Activated T-cell treated with anti-CD3 and anti-CD28 coated beads for 1 hour (primary cell): ENCODE data around the gene NFS1.
"Not testable (repeated sequence)": the region's sequence is repeated elsewhere in the genome, so short reads cannot be mapped to it uniquely, and the experiment has no call there.

ENCODE experiments used
- DNase-seq: peaks from one replicate; pipeline ENCODE4 v3.0.0-alpha.2; 2020; ENCODE audit warnings: low read depth

The NFS1 gene

DNA sequence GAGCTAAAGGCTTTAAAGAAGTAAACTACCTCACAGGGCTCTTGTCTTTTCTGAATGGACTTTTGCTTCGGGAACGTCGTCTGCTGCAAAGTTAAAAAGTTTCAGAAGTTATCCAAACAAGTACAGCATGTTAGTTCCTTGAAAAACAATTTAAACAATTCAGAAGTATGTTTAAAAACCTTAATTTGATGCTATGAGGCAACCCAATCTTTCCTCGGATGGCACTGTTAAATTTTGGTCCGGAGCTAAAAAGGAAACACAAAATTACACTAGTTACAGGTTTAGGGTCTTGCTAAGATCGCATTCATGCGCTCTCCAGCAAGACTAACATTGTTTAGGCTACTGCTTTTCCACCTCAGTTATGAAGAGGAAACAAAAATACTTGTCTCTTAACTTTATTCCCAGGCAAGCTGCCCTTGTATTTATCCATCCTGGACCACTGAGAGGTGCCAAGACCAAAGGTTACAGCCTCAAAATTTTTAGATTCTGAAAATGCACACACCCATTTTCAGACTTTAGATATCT lies 30.2 kb upstream of the NFS1 start:
- no peak for DNase-seq

- no peak for DNase-seq
Measured at GRCh38 chr20:35726842-35727711, 27.9 kb upstream of the NFS1 start.

GRCh38 chr20:35724321-35725230 lies 25.4 kb upstream of the NFS1 start:
- DNase-seq, result no peak

DNA sequence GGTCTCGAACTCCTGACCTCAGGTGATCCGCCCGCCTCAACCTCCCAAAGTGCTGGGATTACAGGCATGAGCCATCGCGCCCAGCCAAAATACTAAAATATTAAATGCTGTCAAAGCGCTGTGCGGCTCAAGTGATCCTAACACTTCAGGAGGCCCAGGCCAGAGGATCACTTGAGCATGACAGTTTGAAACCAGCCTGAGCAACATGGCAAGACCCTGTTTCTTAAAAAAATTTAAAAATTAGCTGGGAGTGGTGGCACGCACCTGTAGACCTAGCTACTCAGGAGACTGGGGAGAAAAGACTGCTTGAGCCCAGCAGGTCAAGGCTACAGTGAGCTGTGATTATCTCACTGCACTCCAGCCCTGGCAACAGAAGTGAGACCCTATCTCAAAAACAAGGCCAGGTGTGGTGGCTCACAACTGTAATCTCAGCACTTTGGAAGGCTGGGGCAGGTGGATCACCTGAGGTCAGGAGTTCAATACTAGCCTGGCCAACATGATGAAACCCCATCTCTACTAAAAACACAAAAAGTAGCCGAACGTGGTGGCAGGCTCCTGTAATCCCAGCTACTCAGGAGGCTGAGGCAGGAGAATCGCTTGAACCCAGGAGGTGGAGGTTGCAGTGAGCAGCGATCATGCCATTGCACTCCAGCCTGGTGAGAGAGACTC lies 24.6 kb upstream of the NFS1 start:
- not testable (repeated sequence) for DNase-seq

GRCh38 chr20:35723275-35723639 lies 24.1 kb upstream of the NFS1 start:
- not testable (repeated sequence) for DNase-seq

GRCh38 chr20:35721621-35722020 lies 22.5 kb upstream of the NFS1 start:
- DNase-seq, result no peak

DNA sequence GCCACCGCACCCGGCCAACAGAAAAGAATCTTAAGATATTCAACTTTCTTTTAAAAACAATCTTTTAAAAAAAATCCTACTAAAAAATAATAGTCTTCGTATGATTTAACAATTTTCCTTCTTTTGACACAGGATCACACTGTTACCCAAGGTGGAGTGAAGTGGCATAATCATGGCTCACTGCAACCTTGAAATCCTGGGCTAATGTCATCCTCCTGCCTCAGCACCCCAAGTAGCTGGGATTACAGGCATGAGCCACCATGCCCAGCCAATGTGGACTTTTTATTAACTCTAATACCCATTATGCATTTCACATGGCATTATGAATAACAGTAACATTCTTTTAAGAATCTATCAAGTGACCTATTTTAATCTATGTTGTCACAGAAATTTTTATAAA lies 22.1 kb upstream of the NFS1 start:
- no peak for DNase-seq

GRCh38 chr20:35720165-35721123 lies 21.3 kb upstream of the NFS1 start:
- no peak for DNase-seq

DNA sequence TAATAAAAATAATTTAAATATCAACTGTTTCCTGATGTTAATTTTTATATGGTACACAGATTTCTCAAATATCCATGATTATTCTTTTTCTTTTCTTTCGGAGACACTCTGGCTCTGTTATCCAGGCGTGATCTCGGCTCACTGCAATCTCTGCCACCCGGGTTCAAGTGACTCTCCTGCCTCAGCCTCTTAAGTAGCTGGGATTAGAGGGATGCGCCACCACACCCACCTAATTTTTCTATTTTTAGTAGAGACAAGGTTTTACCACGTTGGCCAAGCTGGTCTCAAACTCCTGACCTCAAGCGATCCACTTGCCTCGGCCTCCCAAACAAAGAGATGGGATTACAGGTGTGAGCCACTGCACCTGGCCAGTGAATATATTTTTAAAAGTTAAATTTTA lies 20.6 kb upstream of the NFS1 start:
- DNase-seq, result no peak

DNA sequence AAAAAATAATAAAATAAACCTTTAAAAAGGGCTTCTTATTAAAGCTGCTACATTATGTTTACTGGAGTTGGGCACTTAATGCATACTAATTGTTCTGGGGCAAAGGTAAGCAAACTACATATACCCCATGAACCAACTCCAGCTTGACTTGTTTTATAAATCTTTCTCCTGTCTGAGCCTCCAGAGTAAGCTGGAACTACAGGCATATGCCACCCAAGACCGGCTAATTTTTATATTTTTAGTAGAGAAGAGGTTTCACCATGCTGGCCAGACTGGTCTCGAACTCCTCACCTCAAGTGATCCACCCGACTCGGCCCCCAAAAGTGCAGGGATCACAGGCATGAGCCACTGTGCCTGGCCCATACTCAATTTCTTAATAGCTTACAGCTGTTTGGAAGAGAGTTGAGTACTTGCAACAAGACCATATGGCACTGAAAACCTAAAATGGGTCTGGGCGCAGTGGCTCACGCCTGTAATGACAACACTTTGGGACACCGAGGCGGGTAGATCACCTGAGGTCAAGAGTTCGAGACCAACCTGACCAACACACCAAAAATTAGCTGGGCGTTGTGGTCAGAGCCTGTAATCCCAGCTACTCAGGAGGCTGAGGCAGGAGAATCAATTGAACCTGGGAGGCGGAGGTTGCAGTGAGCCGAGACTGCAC lies 20.0 kb upstream of the NFS1 start:
- no peak for DNase-seq

DNA sequence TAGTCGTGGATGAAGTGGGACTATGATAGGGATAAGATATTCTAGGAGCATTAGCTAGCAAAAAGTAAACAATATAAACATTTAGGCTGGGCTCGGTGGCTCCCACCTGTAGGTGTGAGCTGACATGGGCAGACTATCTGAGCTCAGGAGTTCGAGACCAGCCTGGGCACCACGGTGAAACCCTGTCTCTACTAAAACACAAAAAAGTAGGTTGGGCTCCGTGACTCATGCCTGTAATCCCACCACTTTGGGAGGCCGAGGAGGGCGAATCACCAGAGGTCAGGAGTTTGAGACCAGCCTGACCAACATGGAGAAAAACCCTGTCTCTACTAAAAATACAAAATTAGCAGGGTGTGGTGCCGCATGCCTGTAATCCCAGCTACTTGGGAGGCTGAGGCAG lies 19.2 kb upstream of the NFS1 start:
- DNase-seq, result not testable (repeated sequence)

- no peak for DNase-seq
Measured at GRCh38 chr20:35716330-35716729, 17.2 kb upstream of the NFS1 start.

DNA sequence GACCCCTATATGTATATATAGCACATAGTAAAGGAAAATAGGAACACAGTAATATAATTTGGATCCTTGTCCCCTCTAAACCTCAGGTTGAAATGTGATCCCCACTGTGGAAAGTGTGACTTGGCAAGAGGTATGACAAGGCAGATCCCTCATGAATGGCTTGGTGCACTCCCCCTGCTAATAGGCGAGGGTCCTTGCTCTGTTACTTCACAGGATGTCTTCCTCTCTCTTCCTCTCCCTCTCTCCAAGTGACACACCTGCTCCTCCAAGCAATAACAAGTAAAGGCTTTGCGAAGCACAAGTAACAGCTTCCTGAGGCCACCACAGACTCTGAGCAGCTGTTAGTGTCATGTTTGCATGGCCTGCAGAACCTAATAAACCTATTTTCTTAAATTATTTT lies 16.5 kb upstream of the NFS1 start:
- no peak for DNase-seq

DNA sequence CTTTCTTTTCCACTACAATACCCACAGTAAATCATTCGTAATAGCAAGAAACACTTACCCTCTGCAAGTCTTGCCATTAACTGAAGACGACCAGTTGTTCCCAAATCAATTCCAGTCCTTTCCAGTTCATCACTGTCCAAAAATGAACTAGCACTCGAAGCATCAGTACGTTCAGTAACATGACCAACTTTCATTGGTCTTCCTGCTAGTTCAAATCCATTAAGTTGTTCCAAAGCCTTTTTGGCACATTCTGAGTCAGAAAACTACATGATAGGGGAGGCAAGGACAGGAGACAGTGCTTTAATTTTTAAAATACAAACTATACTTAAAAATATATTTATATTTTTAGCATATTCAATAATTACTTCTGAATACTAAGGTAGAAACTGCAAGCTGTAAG lies 15.0 kb upstream of the NFS1 start:
- no peak for DNase-seq

DNA sequence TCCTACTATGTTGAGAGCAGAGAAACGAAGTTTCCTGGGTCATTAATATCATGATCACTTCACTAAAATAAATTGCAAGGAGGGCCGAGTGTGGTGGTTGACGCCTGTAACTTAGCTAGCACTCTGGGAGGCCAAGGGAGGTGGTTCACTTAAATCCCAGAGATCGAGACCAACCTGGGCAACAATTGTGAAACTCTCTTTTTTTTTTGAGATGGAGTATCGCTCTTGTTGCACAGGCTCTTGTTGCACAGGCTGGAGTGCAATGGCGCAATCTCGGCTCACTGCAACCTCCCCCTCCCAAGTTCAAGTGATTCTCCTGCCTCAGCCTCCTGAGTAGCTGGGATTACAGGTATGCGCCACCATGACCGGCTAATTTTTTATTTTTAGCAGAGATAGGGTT lies 14.0 kb upstream of the NFS1 start:
- not testable (repeated sequence) for DNase-seq

- DNase-seq, result no peak
Measured at GRCh38 chr20:35711588-35712209, 12.5 kb upstream of the NFS1 start.

- DNase-seq, result no peak
Measured at GRCh38 chr20:35710884-35711587, 11.9 kb upstream of the NFS1 start.

DNA sequence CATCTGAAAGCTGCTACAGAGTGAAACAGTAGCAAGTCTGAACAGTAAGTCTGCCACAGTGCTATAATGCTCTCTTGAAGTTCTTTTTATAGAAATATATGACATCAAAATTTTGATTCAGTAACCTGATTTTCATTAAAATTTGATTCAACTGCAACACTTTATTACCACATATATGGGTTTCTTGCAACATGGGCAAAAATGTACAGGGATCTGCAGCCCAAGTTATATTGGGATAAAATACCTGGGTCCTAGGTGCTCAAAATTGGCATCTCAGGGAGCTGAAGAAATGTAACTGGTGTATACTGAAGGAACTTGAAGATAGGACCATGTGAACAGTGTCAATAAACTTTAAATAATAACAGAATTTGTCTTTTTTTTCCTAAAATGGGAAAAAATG lies 10.9 kb upstream of the NFS1 start:
- no peak for DNase-seq

GRCh38 chr20:35709259-35709658 lies 10.1 kb upstream of the NFS1 start:
- no peak for DNase-seq

- no peak for DNase-seq
Measured at GRCh38 chr20:35708502-35708901, 9.3 kb upstream of the NFS1 start.
